HepG2 (cell line): Measurements from ENCODE around the gene CHID1. TPM values are rescaled to one million over a fixed set of nuclear protein-coding genes. Genes with fewer than 3 reads are reported as not detected.

Experiments
- BCL3 ChIP-seq: sonication (generic); formaldehyde crosslinking; IDR thresholded peaks from 2 replicates; pipeline ENCODE4 v1.5.1; 2020; ENCODE audit warnings: mild to moderate bottlenecking, missing genetic modification reagents, moderate library complexity
- CERS6 ChIP-seq: sonication (generic); formaldehyde crosslinking; IDR thresholded peaks from 2 replicates; pipeline ENCODE4 v1.5.0; 2020; ENCODE audit warnings: missing genetic modification reagents
- DR1 ChIP-seq: sonication (generic); formaldehyde crosslinking; IDR thresholded peaks from 2 replicates; pipeline ENCODE4 v1.8.0; 2021; ENCODE audit warnings: mild to moderate bottlenecking, missing genetic modification reagents, inconsistent platforms
- ELF1 ChIP-seq: sonication (generic); formaldehyde crosslinking; IDR thresholded peaks from 2 replicates; pipeline ENCODE4 v1.4.0; 2020; ENCODE audit warnings: missing genetic modification reagents
- ISL2 ChIP-seq: sonication (generic); formaldehyde crosslinking; IDR thresholded peaks from 2 replicates; pipeline ENCODE4 v1.5.0; 2020; ENCODE audit warnings: missing genetic modification reagents
- MTF2 ChIP-seq: sonication (generic); formaldehyde crosslinking; IDR thresholded peaks from 2 replicates; pipeline ENCODE4 v1.5.0; 2020; ENCODE audit warnings: missing genetic modification reagents, borderline replicate concordance
- NFIC ChIP-seq: IDR thresholded peaks from 2 replicates; pipeline ENCODE4 v1.6.1; 2012; ENCODE audit warnings: mild to moderate bottlenecking, low read length, inconsistent platforms
- NPAS2 ChIP-seq: sonication (generic); formaldehyde crosslinking; IDR thresholded peaks from 2 replicates; pipeline ENCODE4 v1.8.0; 2022; ENCODE audit warnings: mild to moderate bottlenecking, missing genetic modification reagents, borderline replicate concordance
- PAF1 ChIP-seq: IDR thresholded peaks from 2 replicates; pipeline ENCODE4 v1.6.1; 2016; ENCODE audit warnings: missing genetic modification reagents, missing compliant biosample characterization
- SP2 ChIP-seq: sonication (generic); formaldehyde crosslinking; IDR thresholded peaks from 2 replicates; pipeline ENCODE4 v1.5.1; 2020; ENCODE audit warnings: mild to moderate bottlenecking, missing genetic modification reagents
- TP53 ChIP-seq: sonication (generic); formaldehyde crosslinking; conservative IDR thresholded peaks from 2 replicates; pipeline ENCODE4 v1.4.0; 2020; ENCODE audit warnings: missing genetic modification reagents
- TRAFD1 ChIP-seq: sonication (generic); formaldehyde crosslinking; IDR thresholded peaks from 2 replicates; pipeline ENCODE4 v1.5.1; 2020; ENCODE audit warnings: missing genetic modification reagents, mild to moderate bottlenecking, borderline replicate concordance
- ZBTB1 ChIP-seq: sonication (generic); formaldehyde crosslinking; IDR thresholded peaks from 2 replicates; pipeline ENCODE4 v1.4.0; 2020; ENCODE audit warnings: missing genetic modification reagents, borderline replicate concordance
- ZBTB21 ChIP-seq: sonication (generic); formaldehyde crosslinking; IDR thresholded peaks from 2 replicates; pipeline ENCODE4 v1.4.0; 2020; ENCODE audit warnings: missing genetic modification reagents
- ZBTB7A ChIP-seq: sonication (generic); formaldehyde crosslinking; IDR thresholded peaks from 2 replicates; pipeline ENCODE4 v1.8.0; 2022; ENCODE audit warnings: mild to moderate bottlenecking, missing genetic modification reagents
- ZNF251 ChIP-seq: sonication (generic); formaldehyde crosslinking; IDR thresholded peaks from 2 replicates; pipeline ENCODE4 v1.9.0; 2021; ENCODE audit warnings: mild to moderate bottlenecking, missing genetic modification reagents
- ZNF274 ChIP-seq: sonication (generic); formaldehyde crosslinking; IDR thresholded peaks from 2 replicates; pipeline ENCODE4 v1.5.1; 2020; ENCODE audit warnings: mild to moderate bottlenecking, missing genetic modification reagents
- ZNF432 ChIP-seq: sonication (generic); formaldehyde crosslinking; IDR thresholded peaks from 2 replicates; pipeline ENCODE4 v1.5.0; 2020; ENCODE audit warnings: missing genetic modification reagents, mild to moderate bottlenecking, borderline replicate concordance
- ZNF441 ChIP-seq: sonication (generic); formaldehyde crosslinking; IDR thresholded peaks from 2 replicates; pipeline ENCODE4 v1.7.0; 2021; ENCODE audit warnings: missing genetic modification reagents, borderline replicate concordance
- ZNF451 ChIP-seq: sonication (generic); formaldehyde crosslinking; IDR thresholded peaks from 2 replicates; pipeline ENCODE4 v1.5.0; 2020; ENCODE audit warnings: mild to moderate bottlenecking, missing genetic modification reagents
- ZNF510 ChIP-seq: sonication (generic); formaldehyde crosslinking; IDR thresholded peaks from 2 replicates; pipeline ENCODE4 v1.4.0; 2020; ENCODE audit warnings: low read depth, mild to moderate bottlenecking, missing genetic modification reagents
- ZNF572 ChIP-seq: sonication (generic); formaldehyde crosslinking; IDR thresholded peaks from 2 replicates; pipeline ENCODE4 v1.5.1; 2020; ENCODE audit warnings: mild to moderate bottlenecking, missing genetic modification reagents
- ZNF607 ChIP-seq: sonication (generic); formaldehyde crosslinking; IDR thresholded peaks from 2 replicates; pipeline ENCODE4 v1.5.1; 2020; ENCODE audit warnings: missing genetic modification reagents, mild to moderate bottlenecking, borderline replicate concordance
- ZNF713 ChIP-seq: sonication (generic); formaldehyde crosslinking; IDR thresholded peaks from 2 replicates; pipeline ENCODE4 v1.4.0; 2020; ENCODE audit warnings: mild to moderate bottlenecking, missing genetic modification reagents
- ZNF747 ChIP-seq: sonication (generic); formaldehyde crosslinking; IDR thresholded peaks from 2 replicates; pipeline ENCODE4 v1.8.1; 2023; ENCODE audit warnings: missing genetic modification reagents, mild to moderate bottlenecking, borderline replicate concordance
- ZNF766 ChIP-seq: sonication (generic); formaldehyde crosslinking; IDR thresholded peaks from 2 replicates; pipeline ENCODE4 v1.5.0; 2020; ENCODE audit warnings: missing genetic modification reagents, borderline replicate concordance
- polyA plus RNA-seq, 8 experiments: library from polyadenylated mRNA; depleted of rRNA in 3 of 8; stranded (reverse) in 7 of 8; unstranded in 1 of 8; fragments of >200 nt; fragmentation: Illumina TruSeq in 4 of 8; extraction: Trizol in 4 of 8; gene quantifications; 2 replicates each; pipeline versions ENCODE4 v1.2.1 to v1.2.3, GENCODE V29; 2011 to 2016; ENCODE audit warnings: low read depth in 4 of 8, missing spikeins in 1 of 8, mixed read lengths in 1 of 8; ENCODE audit not compliant: insufficient read depth in 1 of 8
- total RNA-seq, 5 experiments: library from RNA; depleted of rRNA; stranded (reverse); fragments of >200 nt; fragmentation: Illumina TruSeq; extraction: Trizol; gene quantifications; 2 replicates each; pipeline ENCODE4 v1.2.3, GENCODE V29; 2016; ENCODE audit warnings: low read depth in 1 of 5

The CHID1 gene
- total and polyA plus RNA-seq, 2 of the 13 experiments (the other 11 are each of a cell fraction or from before 2014, with no cell fraction given) = 65.1 to 93.6 TPM

GRCh38 chr11:843818-844692 lies 66.6 kb downstream of the CHID1 start (continued):
- TF ChIP-seq ZNF251 (CRISPR knock-in tag) (no peak), ZBTB21 (CRISPR knock-in tag) (no peak), ISL2 (CRISPR knock-in tag) (no peak), ZNF607 (peak; percentile 64; the same call in 1 of the 2 replicates), TRAFD1 (CRISPR knock-in tag) (peak; percentile 63; the same call in 1 of the 2 replicates), ZNF713 (CRISPR knock-in tag) (no peak), TP53 (CRISPR knock-in tag) (no peak), ZNF441 (no peak; the same call in 1 of the 2 replicates), CERS6 (CRISPR knock-in tag) (no peak), ZNF572 (CRISPR knock-in tag) (0 out of 2 replicates have a peak, but pooled peaks have one; percentile 48), ZNF451 (peak; percentile 41; the same call in 1 of the 2 replicates), NPAS2 (CRISPR knock-in tag) (0 out of 2 replicates have a peak, but pooled peaks have one; percentile 92), ZNF510 (CRISPR knock-in tag) (no peak), ZBTB1 (CRISPR knock-in tag) (no peak), NFIC (no peak), ZBTB7A (peak; percentile 97), ZNF766 (CRISPR knock-in tag) (no peak), MTF2 (CRISPR knock-in tag) (no peak), ZNF274 (CRISPR knock-in tag) (no peak), ELF1 (peak; percentile 45; the same call in 1 of the 2 replicates), DR1 (CRISPR knock-in tag) (no peak), PAF1 (no peak), ZNF747 (CRISPR knock-in tag) (no peak), SP2 (peak; percentile 38; the same call in 1 of the 2 replicates), ZNF432 (CRISPR knock-in tag) (no peak), BCL3 (CRISPR knock-in tag) (no peak)
